Epithelial cell of esophagus (primary cell): ENCODE data around the gene P2RY6.

Source experiments
- DNase-seq: peaks from one replicate; pipeline ENCODE4 v3.0.0; 2010; ENCODE audit warnings: low read depth
- H3K4me3 ChIP-seq: 2 replicates; pipeline ENCODE4 v1.5.1; 2011; ENCODE audit warnings: mild to moderate bottlenecking, low read length, control low read depth
- TF ChIP-seq, protein P1 (sequence below): IDR thresholded peaks from 2 replicates; pipeline ENCODE4 v1.5.1; 2011; ENCODE audit warnings: low read depth, mild to moderate bottlenecking, low read length, control low read depth, inconsistent platforms; ENCODE audit not compliant: insufficient read depth; ENCODE audit errors: missing control alignments

P2RY6 gene

DNA sequence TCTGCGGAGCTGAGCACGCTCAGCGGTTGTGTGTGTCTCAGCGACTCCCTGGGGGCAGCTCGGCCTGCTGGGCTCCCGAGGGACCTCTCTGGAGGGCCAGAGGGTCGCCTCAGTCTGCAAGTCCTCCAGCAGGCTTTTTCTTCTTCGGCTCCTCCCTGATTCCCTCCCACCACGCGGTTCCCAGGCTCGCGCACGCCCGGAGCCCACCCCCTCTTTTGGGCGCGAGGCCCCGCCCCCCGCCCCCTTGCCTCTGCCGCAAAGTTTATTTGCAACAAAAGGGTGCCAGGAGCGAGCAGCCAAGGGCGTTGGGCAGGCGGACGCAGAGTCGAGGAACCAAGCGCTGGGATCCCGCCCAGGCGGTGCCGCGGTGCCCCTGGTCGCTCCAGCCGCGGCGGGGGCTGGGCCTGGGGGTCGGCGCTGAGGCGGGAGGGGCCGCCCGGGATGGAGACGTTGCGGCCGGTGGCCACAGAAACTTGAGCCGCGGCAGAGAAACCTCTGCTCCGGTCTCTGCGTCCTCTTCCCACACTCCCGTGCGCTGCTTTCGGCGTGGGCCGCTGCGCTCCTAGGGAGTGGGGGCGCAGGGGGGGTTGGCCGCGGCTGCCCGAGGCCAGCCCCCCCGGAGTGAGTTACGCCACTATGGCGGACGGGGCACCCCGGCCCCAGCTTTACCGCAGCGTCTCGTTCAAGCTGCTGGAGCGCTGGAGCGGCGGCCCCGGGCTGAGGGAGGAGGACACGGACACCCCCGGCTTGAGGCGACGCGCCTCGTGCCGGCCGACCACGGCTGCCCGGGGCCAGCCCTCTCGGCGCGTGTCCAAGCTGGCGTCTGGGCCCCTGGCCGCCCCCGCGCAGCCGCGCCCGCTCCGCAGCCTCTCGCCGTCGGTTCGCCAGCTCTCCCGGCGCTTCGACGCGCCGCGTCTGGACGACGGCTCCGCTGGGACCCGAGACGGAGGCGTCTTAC lies 36.1 kb downstream of the P2RY6 start, which contains the start of gene ARHGEF17:
Gene ARHGEF17 (plus strand): TSS at position 274 of the 958 bp plus-strand sequence. CDS start 363 bp downstream, at position 637.
- TF ChIP-seq, protein P1, sequence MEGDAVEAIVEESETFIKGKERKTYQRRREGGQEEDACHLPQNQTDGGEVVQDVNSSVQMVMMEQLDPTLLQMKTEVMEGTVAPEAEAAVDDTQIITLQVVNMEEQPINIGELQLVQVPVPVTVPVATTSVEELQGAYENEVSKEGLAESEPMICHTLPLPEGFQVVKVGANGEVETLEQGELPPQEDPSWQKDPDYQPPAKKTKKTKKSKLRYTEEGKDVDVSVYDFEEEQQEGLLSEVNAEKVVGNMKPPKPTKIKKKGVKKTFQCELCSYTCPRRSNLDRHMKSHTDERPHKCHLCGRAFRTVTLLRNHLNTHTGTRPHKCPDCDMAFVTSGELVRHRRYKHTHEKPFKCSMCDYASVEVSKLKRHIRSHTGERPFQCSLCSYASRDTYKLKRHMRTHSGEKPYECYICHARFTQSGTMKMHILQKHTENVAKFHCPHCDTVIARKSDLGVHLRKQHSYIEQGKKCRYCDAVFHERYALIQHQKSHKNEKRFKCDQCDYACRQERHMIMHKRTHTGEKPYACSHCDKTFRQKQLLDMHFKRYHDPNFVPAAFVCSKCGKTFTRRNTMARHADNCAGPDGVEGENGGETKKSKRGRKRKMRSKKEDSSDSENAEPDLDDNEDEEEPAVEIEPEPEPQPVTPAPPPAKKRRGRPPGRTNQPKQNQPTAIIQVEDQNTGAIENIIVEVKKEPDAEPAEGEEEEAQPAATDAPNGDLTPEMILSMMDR: no peak

DNA sequence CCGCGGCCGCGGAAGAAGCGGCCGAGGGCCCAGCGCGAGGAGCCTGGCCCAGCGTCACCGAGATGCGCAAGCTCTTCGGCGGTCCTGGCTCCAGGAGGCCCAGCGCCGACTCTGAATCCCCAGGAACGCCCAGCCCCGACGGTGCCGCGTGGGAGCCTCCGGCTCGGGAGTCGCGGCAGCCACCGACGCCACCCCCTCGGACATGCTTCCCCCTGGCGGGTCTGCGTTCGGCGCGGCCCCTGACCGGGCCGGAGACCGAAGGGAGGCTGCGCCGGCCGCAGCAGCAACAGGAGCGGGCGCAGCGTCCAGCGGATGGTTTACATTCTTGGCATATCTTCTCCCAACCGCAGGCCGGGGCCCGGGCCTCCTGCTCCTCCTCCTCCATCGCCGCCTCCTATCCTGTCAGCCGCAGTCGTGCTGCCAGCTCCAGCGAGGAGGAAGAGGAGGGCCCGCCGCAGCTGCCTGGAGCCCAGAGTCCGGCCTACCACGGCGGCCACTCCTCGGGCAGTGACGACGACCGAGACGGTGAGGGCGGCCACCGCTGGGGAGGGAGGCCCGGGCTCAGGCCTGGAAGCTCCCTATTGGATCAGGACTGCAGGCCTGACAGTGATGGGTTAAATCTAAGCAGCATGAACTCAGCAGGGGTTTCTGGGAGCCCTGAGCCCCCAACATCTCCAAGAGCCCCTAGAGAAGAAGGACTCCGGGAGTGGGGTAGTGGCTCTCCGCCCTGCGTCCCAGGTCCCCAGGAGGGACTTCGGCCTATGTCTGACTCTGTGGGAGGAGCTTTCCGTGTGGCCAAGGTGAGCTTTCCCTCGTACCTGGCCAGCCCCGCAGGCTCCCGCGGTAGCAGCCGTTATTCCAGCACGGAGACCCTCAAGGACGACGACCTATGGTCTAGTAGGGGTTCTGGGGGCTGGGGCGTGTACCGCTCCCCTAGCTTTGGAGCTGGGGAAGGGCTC lies 37.1 kb downstream of the P2RY6 start:
- DNase-seq: peak; percentile 88
- TF ChIP-seq, protein P1: no peak
- H3K4me3 ChIP-seq: peak overlapping the region; percentile 55

More for the DNA sequence above, 36.1 kb downstream of the P2RY6 start, which contains the start of gene ARHGEF17:
- H3K4me3 ChIP-seq: peak within 1 kb of the TSS; percentile 55
- DNase-seq: peak; percentile 74

DNA sequence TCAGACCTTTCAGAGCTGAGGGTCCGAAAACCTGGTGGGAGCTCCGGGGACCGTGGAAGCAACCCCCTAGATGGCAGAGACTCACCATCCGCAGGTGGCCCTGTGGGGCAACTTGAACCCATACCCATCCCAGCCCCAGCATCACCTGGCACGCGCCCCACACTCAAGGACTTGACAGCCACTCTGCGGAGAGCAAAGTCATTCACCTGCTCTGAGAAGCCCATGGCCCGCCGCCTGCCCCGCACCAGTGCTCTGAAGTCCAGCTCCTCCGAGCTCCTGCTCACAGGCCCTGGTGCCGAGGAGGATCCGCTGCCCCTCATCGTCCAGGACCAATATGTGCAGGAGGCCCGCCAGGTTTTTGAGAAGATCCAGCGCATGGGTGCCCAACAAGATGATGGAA lies 37.9 kb downstream of the P2RY6 start:
- TF ChIP-seq, protein P1: no peak
- H3K4me3 ChIP-seq: no peak overlapping the region
- DNase-seq: no peak

DNA sequence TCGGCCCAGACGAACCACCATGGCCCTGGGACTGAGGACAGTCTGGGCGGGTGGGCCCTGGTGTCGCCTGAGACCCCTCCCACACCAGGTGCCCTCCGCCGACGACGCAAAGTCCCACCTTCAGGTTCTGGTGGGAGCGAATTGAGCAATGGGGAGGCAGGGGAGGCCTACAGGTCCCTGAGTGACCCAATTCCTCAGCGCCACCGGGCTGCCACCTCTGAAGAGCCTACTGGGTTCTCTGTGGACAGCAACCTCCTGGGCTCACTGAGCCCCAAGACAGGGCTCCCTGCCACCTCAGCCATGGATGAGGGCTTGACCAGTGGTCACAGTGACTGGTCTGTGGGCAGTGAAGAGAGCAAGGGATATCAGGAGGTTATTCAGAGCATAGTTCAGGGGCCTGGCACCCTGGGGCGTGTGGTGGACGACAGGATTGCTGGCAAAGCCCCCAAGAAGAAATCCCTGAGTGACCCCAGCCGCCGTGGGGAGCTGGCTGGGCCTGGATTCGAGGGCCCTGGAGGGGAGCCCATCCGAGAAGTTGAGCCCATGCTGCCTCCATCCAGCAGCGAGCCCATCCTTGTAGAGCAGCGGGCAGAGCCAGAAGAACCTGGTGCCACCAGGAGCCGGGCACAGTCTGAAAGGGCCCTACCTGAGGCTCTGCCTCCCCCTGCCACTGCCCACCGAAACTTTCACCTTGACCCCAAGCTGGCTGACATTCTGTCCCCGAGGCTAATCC lies 38.7 kb downstream of the P2RY6 start:
- DNase-seq: no peak
- TF ChIP-seq, protein P1: no peak
- no peak overlapping the region for H3K4me3 ChIP-seq

DNA sequence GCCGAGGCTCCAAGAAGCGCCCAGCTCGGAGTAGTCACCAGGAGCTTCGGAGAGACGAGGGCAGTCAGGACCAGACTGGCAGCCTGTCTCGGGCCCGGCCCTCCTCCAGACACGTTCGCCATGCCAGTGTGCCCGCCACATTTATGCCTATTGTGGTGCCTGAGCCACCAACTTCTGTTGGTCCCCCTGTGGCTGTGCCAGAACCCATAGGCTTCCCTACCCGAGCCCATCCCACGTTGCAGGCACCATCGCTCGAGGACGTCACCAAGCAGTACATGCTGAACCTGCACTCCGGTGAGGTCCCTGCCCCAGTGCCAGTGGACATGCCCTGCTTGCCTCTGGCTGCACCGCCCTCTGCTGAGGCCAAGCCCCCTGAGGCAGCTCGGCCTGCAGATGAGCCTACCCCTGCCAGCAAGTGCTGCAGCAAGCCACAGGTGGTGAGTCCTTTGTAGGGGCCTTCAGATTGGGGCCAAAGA lies 39.3 kb downstream of the P2RY6 start:
- H3K4me3 ChIP-seq: no peak overlapping the region
- TF ChIP-seq, protein P1: no peak
- DNase-seq: no peak

DNA sequence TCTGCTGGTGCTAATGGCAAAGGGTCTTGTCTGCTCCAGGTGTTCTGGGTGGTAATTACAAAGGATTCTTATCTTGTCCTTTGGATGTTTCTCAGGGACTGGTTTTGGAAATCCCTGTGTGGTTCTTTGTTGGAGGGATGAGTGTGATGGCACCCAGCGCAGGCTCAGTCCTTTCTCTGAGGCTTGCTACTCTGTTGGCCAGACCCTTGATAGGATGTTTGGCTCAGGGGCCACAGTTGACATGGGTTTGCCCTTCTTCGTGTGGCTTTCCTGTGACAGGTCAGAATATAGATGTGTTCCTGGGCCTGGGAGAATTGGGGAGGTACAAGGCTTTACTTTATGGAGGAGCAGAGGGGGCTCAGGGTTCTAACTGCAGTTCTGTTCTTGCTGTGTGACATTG lies 39.9 kb downstream of the P2RY6 start:
- H3K4me3 ChIP-seq: no peak overlapping the region
- no peak for DNase-seq
- TF ChIP-seq, protein P1: no peak
